ENCODE measurements around the gene CCNT1. TPM values are rescaled to one million over a fixed set of nuclear protein-coding genes. Genes with fewer than 3 reads are reported as not detected.

CCNT1 gene
- 50.0 TPM for total RNA-seq (2021; ENCODE audit: unreplicated experiment)
- polyA plus RNA-seq (2012; ENCODE audit: insufficient read length): 12.5 TPM
- percentile 91 among the genes with signal in this experiment for Bru-seq, nascent RNA
- percentile 98 among the genes with signal in this experiment for BruChase-seq, experiment 1, labeled RNA remaining after a 2-hour chase
- percentile 81 among the genes with signal in this experiment for BruChase-seq, experiment 2, labeled RNA remaining after a 6-hour chase
- long read RNA-seq, full-length matches to known transcripts: 4 of 16 reads
- long read RNA-seq, partial matches to known transcripts: 2 of 16 reads
- long read RNA-seq, other reads (novel, unspliced or antisense): 10 of 16 reads

DNA sequence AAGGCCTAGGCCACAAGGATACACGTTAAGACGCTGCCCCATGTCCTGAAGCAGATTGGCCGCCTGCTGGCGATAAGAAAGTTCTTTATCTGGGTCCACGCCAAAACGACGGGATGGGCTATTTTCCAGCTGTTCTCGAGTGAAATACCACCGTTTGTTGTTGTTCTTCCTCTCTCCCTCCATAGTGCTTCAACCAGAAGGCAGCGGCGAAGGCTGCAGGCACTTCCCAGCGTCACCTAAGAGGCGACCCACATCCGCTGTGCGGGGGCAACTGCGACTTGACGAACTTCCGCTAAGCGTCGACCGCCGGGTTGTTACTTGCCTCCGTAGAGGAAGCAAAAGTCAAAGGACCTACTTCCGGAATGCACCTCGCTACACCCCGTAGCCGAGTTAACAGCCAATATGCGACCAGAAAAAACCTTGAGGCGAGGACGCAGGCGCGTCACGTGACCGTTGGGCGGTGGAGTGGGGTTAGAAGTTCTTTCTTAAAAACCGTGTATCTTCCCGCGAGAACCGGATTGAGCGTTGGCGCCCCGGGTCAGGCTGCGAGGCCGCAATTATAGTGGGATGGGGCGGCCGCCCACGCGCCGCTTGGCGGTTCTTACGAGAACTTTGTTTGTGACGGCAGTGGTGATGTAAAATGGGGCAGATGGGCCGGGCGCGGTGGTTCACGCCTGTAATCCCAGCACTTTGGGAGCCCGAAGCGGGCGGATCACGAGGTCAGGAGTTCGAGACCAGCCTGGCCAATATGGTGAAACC lies at the start of gene CCNT1:
Gene CCNT1, minus strand, starts transcription at position 215 of the 759 bp plus-strand sequence. Its CDS starts 32 bp downstream, at position 183.
- intact Hi-C loops (cut with micrococcal nuclease; ENCODE audit: unreplicated experiment) (no loop called here), in situ Hi-C loops (cut with HindIII; ENCODE audit: low pct_unique_long_range_greater_than_20kb, low sequenced_read_pairs) (no loop called here)
- TF ChIP-seq SIN3A (IDR thresholded peaks at IDR 0.05; ENCODE audit: borderline replicate concordance, insufficient read depth, low read depth, low read length) (no peak), TCF7L2 (IDR thresholded peaks at IDR 0.05; ENCODE audit: low read depth, low read length) (0 out of 2 replicates have a peak, but pooled peaks have one; percentile 49), POLR2AphosphoS5 (IDR thresholded peaks at IDR 0.05; ENCODE audit: low read depth, low read length) (peak; percentile 75)
- TF ChIP-seq, protein P1, sequence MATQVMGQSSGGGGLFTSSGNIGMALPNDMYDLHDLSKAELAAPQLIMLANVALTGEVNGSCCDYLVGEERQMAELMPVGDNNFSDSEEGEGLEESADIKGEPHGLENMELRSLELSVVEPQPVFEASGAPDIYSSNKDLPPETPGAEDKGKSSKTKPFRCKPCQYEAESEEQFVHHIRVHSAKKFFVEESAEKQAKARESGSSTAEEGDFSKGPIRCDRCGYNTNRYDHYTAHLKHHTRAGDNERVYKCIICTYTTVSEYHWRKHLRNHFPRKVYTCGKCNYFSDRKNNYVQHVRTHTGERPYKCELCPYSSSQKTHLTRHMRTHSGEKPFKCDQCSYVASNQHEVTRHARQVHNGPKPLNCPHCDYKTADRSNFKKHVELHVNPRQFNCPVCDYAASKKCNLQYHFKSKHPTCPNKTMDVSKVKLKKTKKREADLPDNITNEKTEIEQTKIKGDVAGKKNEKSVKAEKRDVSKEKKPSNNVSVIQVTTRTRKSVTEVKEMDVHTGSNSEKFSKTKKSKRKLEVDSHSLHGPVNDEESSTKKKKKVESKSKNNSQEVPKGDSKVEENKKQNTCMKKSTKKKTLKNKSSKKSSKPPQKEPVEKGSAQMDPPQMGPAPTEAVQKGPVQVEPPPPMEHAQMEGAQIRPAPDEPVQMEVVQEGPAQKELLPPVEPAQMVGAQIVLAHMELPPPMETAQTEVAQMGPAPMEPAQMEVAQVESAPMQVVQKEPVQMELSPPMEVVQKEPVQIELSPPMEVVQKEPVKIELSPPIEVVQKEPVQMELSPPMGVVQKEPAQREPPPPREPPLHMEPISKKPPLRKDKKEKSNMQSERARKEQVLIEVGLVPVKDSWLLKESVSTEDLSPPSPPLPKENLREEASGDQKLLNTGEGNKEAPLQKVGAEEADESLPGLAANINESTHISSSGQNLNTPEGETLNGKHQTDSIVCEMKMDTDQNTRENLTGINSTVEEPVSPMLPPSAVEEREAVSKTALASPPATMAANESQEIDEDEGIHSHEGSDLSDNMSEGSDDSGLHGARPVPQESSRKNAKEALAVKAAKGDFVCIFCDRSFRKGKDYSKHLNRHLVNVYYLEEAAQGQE (IDR thresholded peaks at IDR 0.05; ENCODE audit: insufficient read depth in 1 of 2, low read depth in 2 of 2, low read length in 1 of 2): 0 out of 4 replicates have a peak, but pooled peaks of 1 of the 2 experiments have one; percentile 60
- TF ChIP-seq, protein P2, sequence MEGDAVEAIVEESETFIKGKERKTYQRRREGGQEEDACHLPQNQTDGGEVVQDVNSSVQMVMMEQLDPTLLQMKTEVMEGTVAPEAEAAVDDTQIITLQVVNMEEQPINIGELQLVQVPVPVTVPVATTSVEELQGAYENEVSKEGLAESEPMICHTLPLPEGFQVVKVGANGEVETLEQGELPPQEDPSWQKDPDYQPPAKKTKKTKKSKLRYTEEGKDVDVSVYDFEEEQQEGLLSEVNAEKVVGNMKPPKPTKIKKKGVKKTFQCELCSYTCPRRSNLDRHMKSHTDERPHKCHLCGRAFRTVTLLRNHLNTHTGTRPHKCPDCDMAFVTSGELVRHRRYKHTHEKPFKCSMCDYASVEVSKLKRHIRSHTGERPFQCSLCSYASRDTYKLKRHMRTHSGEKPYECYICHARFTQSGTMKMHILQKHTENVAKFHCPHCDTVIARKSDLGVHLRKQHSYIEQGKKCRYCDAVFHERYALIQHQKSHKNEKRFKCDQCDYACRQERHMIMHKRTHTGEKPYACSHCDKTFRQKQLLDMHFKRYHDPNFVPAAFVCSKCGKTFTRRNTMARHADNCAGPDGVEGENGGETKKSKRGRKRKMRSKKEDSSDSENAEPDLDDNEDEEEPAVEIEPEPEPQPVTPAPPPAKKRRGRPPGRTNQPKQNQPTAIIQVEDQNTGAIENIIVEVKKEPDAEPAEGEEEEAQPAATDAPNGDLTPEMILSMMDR (IDR thresholded peaks at IDR 0.05): no peak
- peak; percentile 100 for DNase-seq (ENCODE audit: low read depth, low spot score)
- Histone ChIP-seq H3K36me3 (ENCODE audit: control insufficient read depth, insufficient read depth, low read length) (peaks cover 5% of the 10 kb centered on the region; the same call in 1 of the 2 replicates), H3K9me3 (ENCODE audit: control insufficient read depth, insufficient read depth, low read depth, low read length) (no peaks in the 10 kb centered on the region), H3K27me3 (ENCODE audit: control insufficient read depth, insufficient read depth, low read length) (no peaks in the 10 kb centered on the region), H3K27ac (ENCODE audit: low read length) (peak within 1 kb of the TSS; percentile 98), H3K4me1 (ENCODE audit: control insufficient read depth, insufficient read depth, low read length) (peaks cover 13% of the 10 kb centered on the region; the same call in 1 of the 2 replicates), H3K4me3 (ENCODE audit: low read depth in 2 of 2, low read length in 2 of 2) (peak within 1 kb of the TSS; percentile 92 to 95)
- ChIA-PET POLR2A (interaction anchor here (0.6 kb wide), 1 partner anchor 13 kb away, joined by 3 read pairs; no protein-coding TSS in a partner anchor), CTCF (no interaction called here)
- peak; percentile 99 for ATAC-seq
- no TSS peak for BruUV-seq (replicated peaks)

DNA sequence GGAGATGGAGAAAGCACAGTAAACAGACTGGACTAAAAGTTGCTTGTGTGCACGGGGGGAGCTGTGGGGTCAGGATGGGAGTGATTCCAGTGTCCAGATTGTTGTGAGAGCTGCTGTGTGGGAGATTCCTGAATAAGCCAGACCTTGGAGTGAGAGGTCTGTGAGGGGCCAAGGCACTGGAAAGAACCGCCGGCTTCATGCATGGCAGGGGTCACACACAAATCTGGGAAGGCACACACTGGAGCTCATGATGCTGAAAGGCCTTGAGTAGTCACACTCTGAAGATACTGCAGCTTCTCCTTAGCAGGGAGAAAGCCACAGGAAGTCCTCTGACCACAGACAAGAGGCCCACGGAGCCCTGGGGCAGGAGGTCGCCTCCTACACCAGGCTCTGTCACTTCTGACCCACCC lies 49.3 kb upstream of the CCNT1 start:
- Histone ChIP-seq H3K36me3 (ENCODE audit: control insufficient read depth, insufficient read depth, low read length) (no peaks in the 10 kb centered on the region), H3K4me3 (ENCODE audit: low read depth in 2 of 2, low read length in 2 of 2) (no peak overlapping the region), H3K27ac (ENCODE audit: low read length) (no peak overlapping the region), H3K9me3 (ENCODE audit: control insufficient read depth, insufficient read depth, low read depth, low read length) (no peaks in the 10 kb centered on the region), H3K27me3 (ENCODE audit: control insufficient read depth, insufficient read depth, low read length) (no peaks in the 10 kb centered on the region), H3K4me1 (ENCODE audit: control insufficient read depth, insufficient read depth, low read length) (no peaks in the 10 kb centered on the region)
- TF ChIP-seq POLR2AphosphoS5 (IDR thresholded peaks at IDR 0.05; ENCODE audit: low read depth, low read length) (no peak), SIN3A (IDR thresholded peaks at IDR 0.05; ENCODE audit: borderline replicate concordance, insufficient read depth, low read depth, low read length) (no peak), TCF7L2 (IDR thresholded peaks at IDR 0.05; ENCODE audit: low read depth, low read length) (no peak)
- TF ChIP-seq, protein P1 (IDR thresholded peaks at IDR 0.05; ENCODE audit: insufficient read depth in 1 of 2, low read depth in 2 of 2, low read length in 1 of 2): no peak
- TF ChIP-seq, protein P2 (IDR thresholded peaks at IDR 0.05): no peak
- ChIA-PET CTCF (interaction anchor here (0.6 kb wide), 1 partner anchor 13 kb away, joined by 4 read pairs; no protein-coding TSS in a partner anchor), POLR2A (no interaction called here)
- ATAC-seq (no peak), DNase-seq (ENCODE audit: low read depth, low spot score) (no peak)
- no TSS peak for BruUV-seq (replicated peaks)
- intact Hi-C loops (cut with micrococcal nuclease; ENCODE audit: unreplicated experiment) (no loop called here), in situ Hi-C loops (cut with HindIII; ENCODE audit: low pct_unique_long_range_greater_than_20kb, low sequenced_read_pairs) (no loop called here)
